Peyer's patch (tissue), 4 donors: ENCODE measurements around the gene CALR.

ENCODE experiments used
- CTCF ChIP-seq, 6 experiments: fragments of 450-650 bp in 4 of 6; fragments of 200-600 bp in 2 of 6; sonication (generic) in 1 of 6; IDR thresholded peaks; one replicate each; pipeline ENCODE4 v1.5.1; 2017 to 2019; ENCODE audit warnings: antibody characterized with exemption in 6 of 6, mild to moderate bottlenecking in 3 of 6, moderate library complexity in 1 of 6
- POLR2A ChIP-seq, 2 donors: fragments of 450-650 bp; IDR thresholded peaks; one replicate each; pipeline ENCODE4 v1.5.1; 2017; ENCODE audit warnings: antibody characterized with exemption in 2 of 2, mild to moderate bottlenecking in 2 of 2, moderate library complexity in 2 of 2

GRCh38 chr19:12896460-12896859 lies 41.9 kb upstream of the CALR start:
- TF ChIP-seq POLR2A (IDR thresholded peaks at IDR 0.05) (no peak), CTCF (IDR thresholded peaks at IDR 0.05) (no peak)
